Keratinocyte (primary cell): ENCODE data around the gene MMP2.

ENCODE experiments used
- CTCF ChIP-seq, 3 experiments: IDR thresholded peaks in 1 of 3; conservative IDR thresholded peaks in 1 of 3; optimal IDR thresholded peaks in 1 of 3; 2 replicates in 2 of 3; 3 replicates in 1 of 3; pipeline versions ENCODE3 to v1.5.1; 2011; ENCODE audit warnings: low read length in 3 of 3, mild to moderate bottlenecking in 3 of 3, moderate library complexity in 2 of 3, control low read depth in 1 of 3, inconsistent platforms in 1 of 3; ENCODE audit not compliant: insufficient read depth in 2 of 3; ENCODE audit errors: extremely low read depth in 1 of 3
- EZH2 ChIP-seq: IDR thresholded peaks from one replicate; pipeline ENCODE4 v1.6.1; 2012; ENCODE audit warnings: inconsistent platforms, mild to moderate bottlenecking, low read length, moderate library complexity

DNA sequence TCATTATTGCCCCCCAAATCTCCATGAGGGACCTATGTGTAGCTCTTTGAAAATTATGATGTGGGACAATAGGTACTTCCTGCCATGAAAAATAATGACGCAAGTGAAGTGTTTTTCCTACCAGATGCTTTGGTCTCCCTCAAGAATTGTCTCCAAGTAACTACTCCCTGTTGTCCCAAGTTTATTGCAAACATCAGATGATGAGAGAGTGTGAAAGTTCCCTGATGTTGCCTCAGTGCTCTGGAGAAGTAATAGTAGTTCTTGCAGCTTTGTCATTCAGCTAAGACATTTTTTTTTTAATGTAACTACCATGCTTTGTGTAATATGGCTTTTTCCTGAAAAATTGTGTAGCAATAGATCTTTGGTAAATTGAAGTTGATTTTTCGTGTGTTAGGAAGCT is 50.0 kb downstream of the MMP2 start:
- TF ChIP-seq EZH2 (no peak), CTCF (optimal IDR thresholded peaks at IDR 0.05 in 1 of 3, IDR thresholded peaks at IDR 0.05 in 1 of 3, conservative IDR thresholded peaks at IDR 0.05 in 1 of 3; ENCODE audit: extremely low read depth in 1 of 3, insufficient read depth in 2 of 3, low read length in 3 of 3) (no peak)
